ENCODE data around the gene GNAI3.

- no peak for TF ChIP-seq CTCF (IDR thresholded peaks at IDR 0.05)
- no peak for TF ChIP-seq POLR2AphosphoS5 (IDR thresholded peaks at IDR 0.05)
- TF ChIP-seq POLR2A (IDR thresholded peaks at IDR 0.05; ENCODE audit: low read depth): no peak
Observed at GRCh38 chr1:109603229-109603628, 54.8 kb downstream of the GNAI3 start.

Measured in esophagus muscularis mucosa (tissue), 3 donors.